ENCODE measurements around the gene VPS9D1. TPM values are rescaled to one million over a fixed set of nuclear protein-coding genes. Genes with fewer than 3 reads are reported as not detected.

The VPS9D1 gene
- total RNA-seq, 1 experiment from 2014 or later: 4.2 TPM

DNA sequence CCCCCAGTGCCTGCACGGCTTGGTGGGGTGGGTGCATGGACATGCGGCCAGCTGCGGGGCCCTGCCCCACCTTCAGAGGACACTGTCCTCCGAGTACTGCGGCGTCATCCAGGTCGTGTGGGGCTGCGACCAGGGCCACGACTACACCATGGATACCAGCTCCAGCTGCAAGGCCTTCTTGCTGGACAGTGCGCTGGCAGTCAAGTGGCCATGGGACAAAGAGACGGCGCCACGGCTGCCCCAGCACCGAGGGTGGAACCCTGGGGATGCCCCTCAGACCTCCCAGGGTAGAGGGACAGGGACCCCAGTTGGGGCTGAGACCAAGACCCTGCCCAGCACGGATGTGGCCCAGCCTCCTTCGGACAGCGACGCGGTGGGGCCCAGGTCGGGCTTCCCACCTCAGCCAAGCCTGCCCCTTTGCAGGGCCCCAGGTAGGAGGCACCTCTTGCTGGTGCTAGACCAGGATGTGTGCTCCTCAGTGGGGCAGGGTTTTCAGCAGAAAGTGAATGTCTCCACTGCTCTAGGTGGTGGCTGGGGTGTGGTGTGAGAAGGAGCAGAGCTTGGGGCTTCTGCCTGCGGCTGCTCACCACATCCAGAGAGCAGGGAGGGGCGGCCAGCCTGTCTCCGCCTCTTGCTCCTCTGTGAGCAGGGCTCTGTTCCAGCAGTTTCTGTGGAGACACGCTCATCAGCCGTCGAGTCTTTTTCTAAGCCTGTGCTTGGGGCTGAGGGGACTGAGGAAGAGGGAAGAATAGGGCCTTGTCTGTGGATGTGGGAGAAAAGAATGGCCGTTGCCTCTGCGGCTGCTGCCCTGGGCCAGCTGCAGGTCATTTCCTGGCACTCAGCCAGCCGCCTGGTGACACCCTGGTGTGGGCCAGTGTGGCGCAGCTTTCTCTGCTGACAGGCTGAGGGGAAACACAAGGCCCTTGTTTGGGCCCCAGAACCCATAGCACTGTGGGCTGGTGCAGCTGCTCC lies 2.9 kb upstream of the VPS9D1 start:
- Mint-ChIP-seq H3K27ac (no peak overlapping the region), H3K4me3 (peak overlapping the region; percentile 64; the same call in 1 of the 2 replicates), H3K36me3 (peaks cover 14% of the 10 kb centered on the region), H3K27me3 (ENCODE audit: low read depth) (peaks cover 41% of the 10 kb centered on the region), H3K9me3 (no peaks in the 10 kb centered on the region), H3K4me1 (peaks cover 17% of the 10 kb centered on the region)
- no peak for ATAC-seq
- 0 out of 2 replicates have a peak, but pooled peaks have one; percentile 39 for TF ChIP-seq KAT7 (CRISPR knock-in tag; IDR thresholded peaks at IDR 0.05; ENCODE audit: borderline replicate concordance)
- TF ChIP-seq, protein P1, sequence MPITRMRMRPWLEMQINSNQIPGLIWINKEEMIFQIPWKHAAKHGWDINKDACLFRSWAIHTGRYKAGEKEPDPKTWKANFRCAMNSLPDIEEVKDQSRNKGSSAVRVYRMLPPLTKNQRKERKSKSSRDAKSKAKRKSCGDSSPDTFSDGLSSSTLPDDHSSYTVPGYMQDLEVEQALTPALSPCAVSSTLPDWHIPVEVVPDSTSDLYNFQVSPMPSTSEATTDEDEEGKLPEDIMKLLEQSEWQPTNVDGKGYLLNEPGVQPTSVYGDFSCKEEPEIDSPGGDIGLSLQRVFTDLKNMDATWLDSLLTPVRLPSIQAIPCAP (CRISPR knock-in tag; IDR thresholded peaks at IDR 0.05): no peak
- CTCF ChIA-PET: interaction anchor here (1.3 to 2.1 kb wide), 3 partner anchors 18 to 23 kb away, joined by 5 to 10 read pairs (median 6); no protein-coding TSS in a partner anchor
- no peak for DNase-seq (ENCODE audit: low spot score)
- POLR2A ChIA-PET: interaction anchor here (0.6 to 1.2 kb wide), 2 partner anchors 8 to 15 kb away, joined by 3 to 4 read pairs; no protein-coding TSS in a partner anchor

DNA sequence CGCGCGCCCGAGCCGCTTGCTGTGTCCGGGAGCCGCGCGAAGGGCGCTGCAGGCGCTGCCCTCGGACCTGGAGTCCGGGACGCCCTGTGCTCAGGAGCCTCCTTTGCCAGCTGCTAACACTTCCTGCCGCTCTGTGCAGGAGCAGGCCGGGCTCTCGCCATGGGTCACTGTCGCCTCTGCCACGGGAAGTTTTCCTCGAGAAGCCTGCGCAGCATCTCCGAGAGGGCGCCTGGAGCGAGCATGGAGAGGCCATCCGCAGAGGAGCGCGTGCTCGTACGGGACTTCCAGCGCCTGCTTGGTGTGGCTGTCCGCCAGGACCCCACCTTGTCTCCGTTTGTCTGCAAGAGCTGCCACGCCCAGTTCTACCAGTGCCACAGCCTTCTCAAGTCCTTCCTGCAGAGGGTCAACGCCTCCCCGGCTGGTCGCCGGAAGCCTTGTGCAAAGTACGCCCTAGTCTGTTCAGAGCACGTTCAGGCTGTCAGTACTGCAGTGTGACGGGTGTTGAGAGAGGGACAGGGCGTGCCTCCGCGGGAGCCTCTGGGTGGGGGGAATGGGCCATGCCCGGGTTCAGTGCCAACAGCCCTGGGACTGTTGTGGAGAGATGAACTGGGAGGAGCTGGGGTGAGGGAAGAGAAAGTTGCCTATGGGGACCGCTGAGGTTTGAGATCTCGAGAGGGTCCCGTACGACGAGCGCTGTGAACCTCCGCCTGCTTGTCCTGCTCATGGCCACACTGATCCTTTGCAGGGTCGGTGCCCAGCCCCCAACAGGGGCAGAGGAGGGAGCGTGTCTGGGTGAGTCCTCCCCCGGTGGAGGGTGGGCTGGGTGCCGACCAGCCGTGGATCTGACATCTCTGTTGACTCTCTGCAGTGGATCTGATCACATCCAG lies 1.9 kb upstream of the VPS9D1 start:
- POLR2A ChIA-PET: interaction anchor here (0.6 to 1.2 kb wide), 2 partner anchors 14 to 1303 kb away, joined by 3 read pairs; no protein-coding TSS in a partner anchor

DNA sequence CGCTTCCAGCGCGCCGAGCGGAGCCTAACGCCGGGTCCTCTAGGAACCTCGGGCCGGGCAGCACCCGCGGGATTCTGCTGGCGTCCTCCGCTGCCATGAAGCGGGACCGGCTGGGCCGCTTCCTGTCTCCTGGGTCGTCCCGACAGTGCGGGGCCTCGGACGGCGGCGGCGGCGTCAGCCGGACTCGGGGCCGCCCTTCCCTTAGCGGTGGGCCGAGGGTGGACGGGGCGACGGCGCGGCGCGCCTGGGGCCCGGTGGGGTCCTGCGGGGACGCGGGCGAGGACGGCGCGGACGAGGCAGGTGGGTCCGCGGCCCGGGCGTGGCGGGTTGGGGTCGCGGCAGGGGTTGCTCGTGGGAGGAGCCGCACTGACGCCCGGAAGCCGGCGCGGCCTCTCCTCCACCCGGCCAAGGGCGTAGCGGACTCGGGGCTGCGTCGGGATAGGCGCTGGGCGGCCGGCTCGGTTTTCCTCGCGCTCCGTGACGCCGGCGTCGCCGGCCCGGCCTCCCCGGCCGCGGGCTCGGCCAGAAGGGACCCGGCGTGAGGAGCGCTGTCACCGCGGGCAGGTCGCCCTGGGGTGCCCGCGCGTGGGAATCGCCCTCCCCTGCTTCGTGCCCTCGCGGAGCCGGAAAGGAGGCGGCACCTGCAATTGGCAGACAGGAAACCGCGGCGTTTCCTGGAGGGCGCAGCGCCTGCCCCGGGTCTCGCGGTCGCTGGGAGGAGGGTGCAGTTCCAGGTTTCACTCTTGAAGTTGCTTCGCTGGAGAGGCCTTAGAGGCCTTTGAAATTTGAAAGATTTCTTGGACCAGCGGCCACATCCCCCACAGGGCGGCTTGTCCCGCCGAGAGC lies 1.1 kb upstream of the VPS9D1 start:
- Mint-ChIP-seq H3K36me3 (peaks cover 12% of the 10 kb centered on the region), H3K4me3 (peak overlapping the region; percentile 64), H3K9me3 (no peaks in the 10 kb centered on the region), H3K4me1 (peaks cover 17% of the 10 kb centered on the region), H3K27me3 (ENCODE audit: low read depth) (peaks cover 51% of the 10 kb centered on the region), H3K27ac (no peak overlapping the region)
- DNase-seq (ENCODE audit: low spot score): no peak
- ChIA-PET CTCF (interaction anchor here (1.4 kb wide), 1 partner anchor 16 kb away, joined by 6 read pairs; no protein-coding TSS in a partner anchor), POLR2A (interaction anchor here (0.6 to 1.2 kb wide), 2 partner anchors 13 to 1302 kb away, joined by 3 read pairs; no protein-coding TSS in a partner anchor)
- ATAC-seq: peak; percentile 6
- TF ChIP-seq ZNF219 (CRISPR knock-in tag; IDR thresholded peaks at IDR 0.05; ENCODE audit: borderline replicate concordance) (no peak), ESRRA (CRISPR knock-in tag; IDR thresholded peaks at IDR 0.05; ENCODE audit: borderline replicate concordance) (no peak), RELA (CRISPR knock-in tag; IDR thresholded peaks at IDR 0.05; ENCODE audit: borderline replicate concordance) (no peak), GABPB1 (CRISPR knock-in tag; IDR thresholded peaks at IDR 0.05) (no peak), ZNF121 (CRISPR knock-in tag; IDR thresholded peaks at IDR 0.05) (no peak)
- TF ChIP-seq, protein P2, sequence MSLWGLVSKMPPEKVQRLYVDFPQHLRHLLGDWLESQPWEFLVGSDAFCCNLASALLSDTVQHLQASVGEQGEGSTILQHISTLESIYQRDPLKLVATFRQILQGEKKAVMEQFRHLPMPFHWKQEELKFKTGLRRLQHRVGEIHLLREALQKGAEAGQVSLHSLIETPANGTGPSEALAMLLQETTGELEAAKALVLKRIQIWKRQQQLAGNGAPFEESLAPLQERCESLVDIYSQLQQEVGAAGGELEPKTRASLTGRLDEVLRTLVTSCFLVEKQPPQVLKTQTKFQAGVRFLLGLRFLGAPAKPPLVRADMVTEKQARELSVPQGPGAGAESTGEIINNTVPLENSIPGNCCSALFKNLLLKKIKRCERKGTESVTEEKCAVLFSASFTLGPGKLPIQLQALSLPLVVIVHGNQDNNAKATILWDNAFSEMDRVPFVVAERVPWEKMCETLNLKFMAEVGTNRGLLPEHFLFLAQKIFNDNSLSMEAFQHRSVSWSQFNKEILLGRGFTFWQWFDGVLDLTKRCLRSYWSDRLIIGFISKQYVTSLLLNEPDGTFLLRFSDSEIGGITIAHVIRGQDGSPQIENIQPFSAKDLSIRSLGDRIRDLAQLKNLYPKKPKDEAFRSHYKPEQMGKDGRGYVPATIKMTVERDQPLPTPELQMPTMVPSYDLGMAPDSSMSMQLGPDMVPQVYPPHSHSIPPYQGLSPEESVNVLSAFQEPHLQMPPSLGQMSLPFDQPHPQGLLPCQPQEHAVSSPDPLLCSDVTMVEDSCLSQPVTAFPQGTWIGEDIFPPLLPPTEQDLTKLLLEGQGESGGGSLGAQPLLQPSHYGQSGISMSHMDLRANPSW (CRISPR knock-in tag; conservative IDR thresholded peaks at IDR 0.05; ENCODE audit: low read depth): 0 out of 2 replicates have a peak, but pooled peaks have one; percentile 61
- TF ChIP-seq, protein P3, sequence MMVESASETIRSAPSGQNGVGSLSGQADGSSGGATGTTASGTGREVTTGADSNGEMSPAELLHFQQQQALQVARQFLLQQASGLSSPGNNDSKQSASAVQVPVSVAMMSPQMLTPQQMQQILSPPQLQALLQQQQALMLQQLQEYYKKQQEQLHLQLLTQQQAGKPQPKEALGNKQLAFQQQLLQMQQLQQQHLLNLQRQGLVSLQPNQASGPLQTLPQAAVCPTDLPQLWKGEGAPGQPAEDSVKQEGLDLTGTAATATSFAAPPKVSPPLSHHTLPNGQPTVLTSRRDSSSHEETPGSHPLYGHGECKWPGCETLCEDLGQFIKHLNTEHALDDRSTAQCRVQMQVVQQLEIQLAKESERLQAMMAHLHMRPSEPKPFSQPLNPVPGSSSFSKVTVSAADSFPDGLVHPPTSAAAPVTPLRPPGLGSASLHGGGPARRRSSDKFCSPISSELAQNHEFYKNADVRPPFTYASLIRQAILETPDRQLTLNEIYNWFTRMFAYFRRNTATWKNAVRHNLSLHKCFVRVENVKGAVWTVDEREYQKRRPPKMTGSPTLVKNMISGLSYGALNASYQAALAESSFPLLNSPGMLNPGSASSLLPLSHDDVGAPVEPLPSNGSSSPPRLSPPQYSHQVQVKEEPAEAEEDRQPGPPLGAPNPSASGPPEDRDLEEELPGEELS (CRISPR knock-in tag; IDR thresholded peaks at IDR 0.05): no peak; the same call in 1 of the 2 replicates
- TF ChIP-seq, protein P4, sequence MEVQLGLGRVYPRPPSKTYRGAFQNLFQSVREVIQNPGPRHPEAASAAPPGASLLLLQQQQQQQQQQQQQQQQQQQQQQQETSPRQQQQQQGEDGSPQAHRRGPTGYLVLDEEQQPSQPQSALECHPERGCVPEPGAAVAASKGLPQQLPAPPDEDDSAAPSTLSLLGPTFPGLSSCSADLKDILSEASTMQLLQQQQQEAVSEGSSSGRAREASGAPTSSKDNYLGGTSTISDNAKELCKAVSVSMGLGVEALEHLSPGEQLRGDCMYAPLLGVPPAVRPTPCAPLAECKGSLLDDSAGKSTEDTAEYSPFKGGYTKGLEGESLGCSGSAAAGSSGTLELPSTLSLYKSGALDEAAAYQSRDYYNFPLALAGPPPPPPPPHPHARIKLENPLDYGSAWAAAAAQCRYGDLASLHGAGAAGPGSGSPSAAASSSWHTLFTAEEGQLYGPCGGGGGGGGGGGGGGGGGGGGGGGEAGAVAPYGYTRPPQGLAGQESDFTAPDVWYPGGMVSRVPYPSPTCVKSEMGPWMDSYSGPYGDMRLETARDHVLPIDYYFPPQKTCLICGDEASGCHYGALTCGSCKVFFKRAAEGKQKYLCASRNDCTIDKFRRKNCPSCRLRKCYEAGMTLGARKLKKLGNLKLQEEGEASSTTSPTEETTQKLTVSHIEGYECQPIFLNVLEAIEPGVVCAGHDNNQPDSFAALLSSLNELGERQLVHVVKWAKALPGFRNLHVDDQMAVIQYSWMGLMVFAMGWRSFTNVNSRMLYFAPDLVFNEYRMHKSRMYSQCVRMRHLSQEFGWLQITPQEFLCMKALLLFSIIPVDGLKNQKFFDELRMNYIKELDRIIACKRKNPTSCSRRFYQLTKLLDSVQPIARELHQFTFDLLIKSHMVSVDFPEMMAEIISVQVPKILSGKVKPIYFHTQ (CRISPR knock-in tag; IDR thresholded peaks at IDR 0.05): no peak
- TF ChIP-seq, protein P5, sequence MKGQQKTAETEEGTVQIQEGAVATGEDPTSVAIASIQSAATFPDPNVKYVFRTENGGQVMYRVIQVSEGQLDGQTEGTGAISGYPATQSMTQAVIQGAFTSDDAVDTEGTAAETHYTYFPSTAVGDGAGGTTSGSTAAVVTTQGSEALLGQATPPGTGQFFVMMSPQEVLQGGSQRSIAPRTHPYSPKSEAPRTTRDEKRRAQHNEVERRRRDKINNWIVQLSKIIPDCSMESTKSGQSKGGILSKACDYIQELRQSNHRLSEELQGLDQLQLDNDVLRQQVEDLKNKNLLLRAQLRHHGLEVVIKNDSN (CRISPR knock-in tag; IDR thresholded peaks at IDR 0.05): no peak

More for the DNA sequence above, 1.9 kb upstream of the VPS9D1 start:
- Mint-ChIP-seq H3K27me3 (ENCODE audit: low read depth) (peaks cover 50% of the 10 kb centered on the region), H3K4me3 (peak overlapping the region; percentile 64), H3K27ac (no peak overlapping the region), H3K36me3 (peaks cover 14% of the 10 kb centered on the region), H3K9me3 (no peaks in the 10 kb centered on the region), H3K4me1 (peaks cover 17% of the 10 kb centered on the region)
- no peak for DNase-seq (ENCODE audit: low spot score)
- peak; percentile 1; the same call in 1 of the 2 replicates for ATAC-seq
- CTCF ChIA-PET: interaction anchor here (1.4 to 2.1 kb wide), 2 partner anchors 17 to 22 kb away, joined by 6 to 10 read pairs; no protein-coding TSS in a partner anchor
- no peak for TF ChIP-seq KAT7 (CRISPR knock-in tag; IDR thresholded peaks at IDR 0.05; ENCODE audit: borderline replicate concordance)
- TF ChIP-seq, protein P6, sequence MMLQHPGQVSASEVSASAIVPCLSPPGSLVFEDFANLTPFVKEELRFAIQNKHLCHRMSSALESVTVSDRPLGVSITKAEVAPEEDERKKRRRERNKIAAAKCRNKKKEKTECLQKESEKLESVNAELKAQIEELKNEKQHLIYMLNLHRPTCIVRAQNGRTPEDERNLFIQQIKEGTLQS (CRISPR knock-in tag; conservative IDR thresholded peaks at IDR 0.05): peak; percentile 68; the same call in 1 of the 2 replicates
- TF ChIP-seq MYBL2 (CRISPR knock-in tag; IDR thresholded peaks at IDR 0.05): 0 out of 2 replicates have a peak, but pooled peaks have one; percentile 46
- TF ChIP-seq, protein P7, sequence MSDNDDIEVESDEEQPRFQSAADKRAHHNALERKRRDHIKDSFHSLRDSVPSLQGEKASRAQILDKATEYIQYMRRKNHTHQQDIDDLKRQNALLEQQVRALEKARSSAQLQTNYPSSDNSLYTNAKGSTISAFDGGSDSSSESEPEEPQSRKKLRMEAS (CRISPR knock-in tag; IDR thresholded peaks at IDR 0.05): 0 out of 2 replicates have a peak, but pooled peaks have one; percentile 57
- 0 out of 2 replicates have a peak, but pooled peaks have one; percentile 38 for TF ChIP-seq NFE2L1 (CRISPR knock-in tag; IDR thresholded peaks at IDR 0.05)
- TF ChIP-seq ZNF423 (CRISPR knock-in tag; IDR thresholded peaks at IDR 0.05): no peak
- TF ChIP-seq TEAD4 (CRISPR knock-in tag; IDR thresholded peaks at IDR 0.05): no peak

Data from WTC11 (cell line).